ENCODE data around the gene CYTH3.

Gene CYTH3

DNA sequence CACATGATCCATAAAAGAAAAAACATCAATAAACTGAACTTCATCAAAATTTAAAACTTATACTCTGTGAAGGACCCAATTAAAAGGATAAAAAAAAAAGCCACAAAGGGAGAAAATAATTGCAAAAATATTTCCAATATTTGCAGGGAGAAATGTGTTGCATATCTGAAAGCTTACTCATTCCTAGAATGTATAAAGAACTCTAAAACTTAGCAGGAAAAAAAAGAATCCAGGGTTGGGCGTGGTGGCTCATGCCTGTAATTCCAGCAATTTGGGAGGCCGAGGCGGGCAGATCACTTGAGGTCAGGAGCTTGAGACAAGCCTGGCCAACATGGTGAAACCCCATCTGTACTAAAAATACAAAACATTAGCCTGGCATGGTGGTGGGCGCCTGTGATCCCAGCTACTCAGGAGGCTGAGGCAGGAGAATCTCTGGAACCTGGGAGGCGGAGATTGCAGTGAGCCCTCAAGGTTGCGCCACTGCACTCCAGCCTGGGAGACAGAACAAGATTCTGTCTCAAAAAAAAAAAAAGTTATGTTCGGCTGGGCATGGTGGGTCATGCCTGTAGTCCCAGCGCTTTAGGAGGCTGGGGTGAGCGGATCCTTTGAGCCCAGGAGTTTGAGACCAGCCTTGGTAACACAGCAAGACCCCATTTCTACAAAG, 11.1 kb upstream of the CYTH3 start:
- DNase-seq (ENCODE audit: low read depth in 2 of 2), result peak; percentile 80 to 83

GRCh38 chr7:6279937-6280336, 7.5 kb upstream of the CYTH3 start:
- DNase-seq (ENCODE audit: low read depth in 2 of 2), result no peak

GRCh38 chr7:6279341-6279740, 6.9 kb upstream of the CYTH3 start:
- no peak for DNase-seq (ENCODE audit: low read depth in 2 of 2)

DNA sequence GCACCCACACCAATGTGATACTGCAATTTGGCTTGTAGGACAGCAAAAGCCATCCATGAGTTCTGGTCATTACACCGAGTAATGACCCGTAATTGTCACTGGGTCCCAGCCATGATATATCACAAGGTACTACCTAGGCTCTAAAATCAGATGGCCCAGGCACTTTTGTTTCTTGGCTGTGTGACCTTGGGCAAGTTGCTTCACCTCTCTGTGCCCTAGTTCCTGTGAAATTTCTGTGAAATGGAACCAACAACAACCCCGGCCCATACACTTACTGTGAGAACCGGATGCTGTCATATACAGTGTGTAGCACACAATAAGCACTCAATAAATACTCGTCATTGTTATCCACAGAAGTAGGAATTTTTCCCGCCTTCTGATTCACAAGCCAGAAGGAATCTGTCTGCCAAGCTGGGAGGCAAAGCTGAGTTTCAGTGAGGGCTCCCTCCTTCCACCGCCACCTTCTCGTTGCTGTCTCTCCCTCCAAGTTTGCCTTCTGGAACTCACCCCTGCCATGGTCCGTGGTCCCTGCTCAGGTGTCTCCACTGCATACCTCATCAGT, 6.4 kb upstream of the CYTH3 start:
- no peak for DNase-seq (ENCODE audit: low read depth in 2 of 2)

DNA sequence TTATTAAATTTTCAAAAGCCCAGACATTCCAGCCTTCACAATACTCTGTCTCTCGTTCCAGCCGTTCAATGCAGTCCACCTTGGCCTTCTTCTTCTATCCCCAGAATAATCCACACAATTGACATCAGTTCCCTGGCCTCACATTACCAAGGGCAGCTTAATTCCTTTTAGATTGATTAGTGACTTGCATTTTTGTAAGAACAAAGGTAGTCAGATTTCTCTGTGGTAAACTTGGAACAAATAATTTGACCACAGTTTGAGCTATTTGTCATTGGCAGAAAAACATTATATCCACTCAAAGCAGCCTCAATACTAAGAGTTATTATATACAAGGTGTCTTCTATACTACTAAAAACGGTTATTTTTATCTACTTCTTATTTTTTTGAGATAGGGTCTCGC, 5.1 kb upstream of the CYTH3 start:
- DNase-seq (ENCODE audit: low read depth in 2 of 2), result no peak

DNA sequence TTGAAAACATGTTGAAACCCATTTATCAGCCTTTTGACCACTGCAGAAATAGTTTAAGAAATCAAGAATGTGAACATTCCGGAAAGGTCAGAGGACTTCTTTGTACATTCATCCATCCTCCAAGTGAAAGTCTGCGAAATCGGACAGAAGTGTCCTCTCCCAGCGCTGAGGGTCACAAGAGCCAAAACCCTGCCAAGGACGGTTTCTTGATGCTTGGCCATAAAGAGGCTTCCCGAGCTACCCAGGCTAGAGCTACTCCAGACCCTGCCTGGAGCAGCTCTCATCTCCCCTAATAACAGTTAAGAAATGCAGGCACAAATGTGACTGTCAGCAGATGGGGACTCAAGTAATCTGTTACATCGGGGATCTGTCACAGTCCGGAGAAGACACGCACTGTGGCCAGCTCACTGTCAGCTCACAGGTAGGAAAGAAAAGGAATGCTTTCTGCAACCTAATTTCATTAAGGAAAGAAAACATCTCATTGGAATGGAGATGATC, 4.5 kb upstream of the CYTH3 start:
- no peak for DNase-seq (ENCODE audit: low read depth in 2 of 2)

- DNase-seq (ENCODE audit: low read depth in 2 of 2), result no peak
Observed at GRCh38 chr7:6274743-6275142, 2.3 kb upstream of the CYTH3 start.

DNA sequence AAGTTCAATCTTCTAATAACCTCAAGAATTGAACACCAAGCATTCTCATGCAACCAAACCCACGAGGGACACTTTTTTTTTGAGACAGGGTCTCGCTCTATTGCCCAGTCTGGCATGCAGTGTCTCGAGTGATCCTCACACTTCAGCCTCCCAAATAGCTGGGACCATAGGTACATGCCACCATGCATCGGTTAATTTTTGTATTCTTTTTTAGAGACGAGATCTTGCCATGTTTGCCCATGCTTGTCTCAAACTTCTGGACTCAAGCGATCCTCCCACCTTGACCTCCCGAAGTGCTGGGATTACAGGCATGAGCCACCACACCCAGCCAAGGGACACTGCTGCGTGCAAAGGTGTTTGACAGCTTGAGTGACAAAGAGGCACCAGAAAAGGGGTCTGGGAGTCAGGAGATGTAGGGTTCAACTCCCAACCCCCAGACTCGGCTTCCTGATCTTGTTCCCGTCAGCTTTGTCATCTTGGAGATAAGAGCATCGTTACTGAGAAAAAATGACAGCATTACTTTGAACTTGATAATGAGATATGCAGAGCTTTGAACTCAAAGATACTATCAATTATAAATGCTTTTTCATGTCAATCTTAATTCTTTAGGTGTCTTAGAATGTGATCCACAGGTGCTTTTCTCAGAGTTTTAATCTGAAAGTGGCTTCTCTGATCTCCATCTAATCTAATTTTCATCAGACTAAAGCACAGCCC, 1.6 kb upstream of the CYTH3 start:
- DNase-seq (ENCODE audit: low read depth in 2 of 2), result no peak

- no peak for DNase-seq (ENCODE audit: low read depth in 2 of 2)
Observed at GRCh38 chr7:6273380-6273837, 985 bp upstream of the CYTH3 start.

- no peak for DNase-seq (ENCODE audit: low read depth in 2 of 2)
Observed at GRCh38 chr7:6271694-6272440, 557 bp downstream of the CYTH3 start.

GRCh38 chr7:6271060-6271658, 1.3 kb downstream of the CYTH3 start:
- DNase-seq (ENCODE audit: low read depth in 2 of 2), result no peak

- DNase-seq (ENCODE audit: low read depth in 2 of 2), result no peak
Observed at GRCh38 chr7:6269527-6269926, 2.9 kb downstream of the CYTH3 start.

- DNase-seq (ENCODE audit: low read depth in 2 of 2), result no peak
Observed at GRCh38 chr7:6268907-6269306, 3.5 kb downstream of the CYTH3 start.

- DNase-seq (ENCODE audit: low read depth in 2 of 2), result no peak
Observed at GRCh38 chr7:6268023-6268900, 4.2 kb downstream of the CYTH3 start.

GRCh38 chr7:6266699-6267098, 5.7 kb downstream of the CYTH3 start:
- no peak for DNase-seq (ENCODE audit: low read depth in 2 of 2)

DNA sequence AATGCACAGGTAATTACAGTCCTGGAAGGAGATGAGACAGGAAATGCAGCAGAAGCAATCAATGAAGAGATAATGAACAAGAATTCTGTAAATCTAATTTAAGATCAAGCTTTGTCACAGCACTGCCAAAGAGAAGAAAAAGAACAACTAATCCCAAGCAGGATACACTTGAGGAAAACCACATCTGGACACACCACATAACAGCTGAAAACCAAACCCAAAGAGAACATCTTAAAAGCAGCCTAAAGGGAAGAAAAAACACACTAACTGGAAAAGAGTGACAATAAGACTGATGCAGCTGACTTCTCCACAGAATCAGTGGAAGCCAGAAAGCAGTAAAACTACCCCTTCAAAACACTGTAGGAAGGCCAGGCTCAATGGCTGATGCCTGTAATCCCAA, 10.2 kb downstream of the CYTH3 start:
- no peak for DNase-seq (ENCODE audit: low read depth in 2 of 2)

DNA sequence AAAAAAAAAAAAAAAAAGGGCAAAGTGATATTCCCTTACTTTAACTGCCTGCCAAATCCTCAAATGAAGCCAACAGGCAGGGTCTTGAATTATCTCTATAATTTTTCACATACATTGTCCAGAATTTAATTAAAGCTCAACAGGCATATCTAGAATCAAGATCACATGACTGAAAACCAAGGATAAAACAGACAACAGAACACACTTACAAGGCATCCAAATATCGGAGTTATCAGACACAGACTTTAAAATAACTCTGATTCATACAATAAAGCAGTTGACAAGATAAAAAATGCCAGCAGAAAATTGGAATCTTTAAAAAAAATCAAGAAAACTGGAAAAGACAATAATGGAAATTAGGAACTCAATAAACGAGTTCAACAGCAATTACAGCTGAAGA, 10.7 kb downstream of the CYTH3 start:
- DNase-seq (ENCODE audit: low read depth in 2 of 2), result no peak

GRCh38 chr7:6260291-6261187, 11.9 kb downstream of the CYTH3 start:
- DNase-seq (ENCODE audit: low read depth in 2 of 2), result peak in 1 of 2 experiments; percentile 70

GRCh38 chr7:6259257-6259656, 13.2 kb downstream of the CYTH3 start:
- no peak for DNase-seq (ENCODE audit: low read depth in 2 of 2)
